Left renal cortex interstitium (tissue), 4 donors: Measurements from ENCODE around the gene C6. TPM values are rescaled to one million over a fixed set of nuclear protein-coding genes. Genes with fewer than 3 reads are reported as not detected.

Source experiments
- DNase-seq, 4 donors: peaks; one replicate each; pipeline ENCODE4 v3.0.0-alpha.2; 2013; ENCODE audit warnings: low read depth in 4 of 4, low spot score in 2 of 4, missing footprints in 1 of 4
- polyA plus RNA-seq, 4 donors: library from polyadenylated mRNA; unstranded; fragments of 120-200 nt; gene quantifications; one replicate each; pipeline ENCODE4 v1.2.1, GENCODE V29; 2013; ENCODE audit not compliant: insufficient read length in 4 of 4

C6 gene
- polyA plus RNA-seq, 4 donors, result 2.1 to 3.5 (median 2.6) TPM

DNA sequence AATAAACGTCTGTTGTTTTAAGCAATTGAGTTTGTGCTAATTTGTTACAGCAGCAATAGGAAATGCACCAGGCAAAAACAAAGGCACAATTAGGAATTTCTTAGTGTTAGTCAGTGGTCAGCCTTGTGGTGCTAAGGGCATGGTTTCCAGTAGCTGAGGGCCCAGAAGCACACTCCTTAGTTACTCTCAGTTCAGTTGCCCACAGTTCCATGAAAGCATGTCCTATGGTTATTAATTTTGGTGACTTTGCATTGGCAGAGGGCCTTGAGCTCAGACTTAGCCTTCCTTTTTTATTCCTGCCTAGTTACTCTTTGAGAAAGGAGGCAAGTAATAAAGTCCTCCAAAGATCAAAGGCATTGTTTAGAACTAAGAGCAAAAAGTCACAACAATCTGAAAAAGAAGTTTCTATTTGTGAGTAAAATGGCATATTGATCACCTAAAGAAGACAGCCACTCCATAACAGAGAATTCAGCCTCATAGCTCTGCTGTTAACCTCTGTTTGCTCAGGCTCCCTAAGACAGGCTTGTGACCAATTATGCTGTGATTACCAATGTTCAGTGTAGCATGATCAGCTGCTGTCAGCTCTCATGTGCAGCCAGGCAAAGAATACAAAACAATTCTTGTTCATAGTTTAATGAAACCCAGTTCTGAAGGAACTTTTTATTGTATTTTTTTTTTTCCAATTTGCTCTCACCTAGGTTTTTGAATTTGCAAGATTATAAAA is 85.2 kb downstream of the C6 start:
- no peak for DNase-seq

DNA sequence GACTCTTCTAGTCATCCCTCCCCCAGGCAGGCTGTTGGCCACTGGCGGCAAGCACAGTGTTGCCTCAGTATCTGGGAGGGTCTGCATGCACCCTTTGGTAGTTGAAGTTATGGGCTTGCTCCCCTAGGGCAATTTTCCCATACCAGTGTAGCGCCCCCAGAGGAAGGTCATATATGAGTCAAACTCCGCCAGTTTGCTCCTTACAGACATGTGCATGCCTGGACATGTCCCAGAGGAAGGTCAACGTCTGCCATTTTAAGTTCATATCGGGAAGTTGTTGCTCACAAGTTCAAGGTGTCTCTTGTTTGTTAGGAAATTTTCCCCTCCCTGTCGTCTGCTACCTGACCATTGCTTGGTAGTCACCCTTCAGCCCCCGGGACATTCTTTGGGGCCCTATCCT is 90.9 kb downstream of the C6 start:
- DNase-seq, result no peak

DNA sequence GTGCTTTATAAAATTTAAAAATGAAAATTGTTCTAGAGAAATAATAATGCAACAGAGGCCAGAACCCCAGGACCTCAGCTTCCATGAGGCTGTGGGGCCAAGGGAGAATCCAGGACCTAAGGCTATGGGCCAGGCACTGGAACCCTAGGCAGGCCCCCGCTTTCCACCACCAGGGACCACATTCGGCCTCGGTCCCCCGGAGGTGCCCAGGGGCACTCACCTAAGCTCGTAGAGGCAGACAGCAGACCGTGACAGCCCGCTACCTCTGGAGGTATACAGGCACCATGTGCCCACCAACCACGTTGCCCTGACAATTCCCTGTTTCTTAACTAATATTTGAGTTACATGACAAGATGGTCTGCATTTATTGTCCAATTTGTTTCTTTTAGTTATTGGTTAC is 92.7 kb downstream of the C6 start:
- no peak for DNase-seq

DNA sequence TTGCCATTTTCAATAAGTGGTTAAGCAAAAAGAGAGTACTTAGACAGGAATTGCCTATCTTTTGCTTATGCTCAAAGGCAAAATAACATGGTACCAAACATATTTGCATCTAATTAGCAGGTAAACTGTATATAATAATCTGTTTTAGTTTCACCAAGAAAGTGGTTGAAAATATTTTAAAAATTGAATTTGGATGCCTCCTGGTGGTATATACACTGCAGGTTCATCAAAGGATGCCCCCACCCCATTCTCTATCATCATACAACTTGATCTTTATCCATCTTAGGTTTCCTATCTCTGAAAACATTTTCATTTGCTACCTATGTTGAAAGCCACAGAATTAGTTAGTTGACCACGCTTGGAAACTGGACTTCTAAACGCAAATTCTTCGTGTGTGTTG is 95.2 kb downstream of the C6 start:
- no peak for DNase-seq

DNA sequence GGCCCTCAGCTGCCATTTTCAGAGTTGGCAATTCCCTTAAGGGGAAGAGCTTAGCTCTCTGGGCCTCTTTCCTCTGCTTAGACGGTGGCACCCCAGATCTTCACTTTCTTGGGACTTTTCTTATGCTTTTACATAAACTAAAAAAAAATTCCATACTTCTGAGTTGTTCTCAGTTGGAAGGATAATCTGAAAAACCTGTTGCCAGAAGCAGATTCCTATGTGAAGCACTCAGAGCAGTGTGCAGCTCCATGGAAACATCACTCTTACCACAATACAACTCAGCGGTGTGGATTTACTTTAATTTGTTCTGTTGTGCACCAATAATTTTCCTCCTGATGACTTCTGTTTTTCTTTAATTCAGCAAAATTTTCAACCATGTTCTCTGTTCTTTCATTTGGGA is 98.1 kb downstream of the C6 start:
- DNase-seq, result no peak

DNA sequence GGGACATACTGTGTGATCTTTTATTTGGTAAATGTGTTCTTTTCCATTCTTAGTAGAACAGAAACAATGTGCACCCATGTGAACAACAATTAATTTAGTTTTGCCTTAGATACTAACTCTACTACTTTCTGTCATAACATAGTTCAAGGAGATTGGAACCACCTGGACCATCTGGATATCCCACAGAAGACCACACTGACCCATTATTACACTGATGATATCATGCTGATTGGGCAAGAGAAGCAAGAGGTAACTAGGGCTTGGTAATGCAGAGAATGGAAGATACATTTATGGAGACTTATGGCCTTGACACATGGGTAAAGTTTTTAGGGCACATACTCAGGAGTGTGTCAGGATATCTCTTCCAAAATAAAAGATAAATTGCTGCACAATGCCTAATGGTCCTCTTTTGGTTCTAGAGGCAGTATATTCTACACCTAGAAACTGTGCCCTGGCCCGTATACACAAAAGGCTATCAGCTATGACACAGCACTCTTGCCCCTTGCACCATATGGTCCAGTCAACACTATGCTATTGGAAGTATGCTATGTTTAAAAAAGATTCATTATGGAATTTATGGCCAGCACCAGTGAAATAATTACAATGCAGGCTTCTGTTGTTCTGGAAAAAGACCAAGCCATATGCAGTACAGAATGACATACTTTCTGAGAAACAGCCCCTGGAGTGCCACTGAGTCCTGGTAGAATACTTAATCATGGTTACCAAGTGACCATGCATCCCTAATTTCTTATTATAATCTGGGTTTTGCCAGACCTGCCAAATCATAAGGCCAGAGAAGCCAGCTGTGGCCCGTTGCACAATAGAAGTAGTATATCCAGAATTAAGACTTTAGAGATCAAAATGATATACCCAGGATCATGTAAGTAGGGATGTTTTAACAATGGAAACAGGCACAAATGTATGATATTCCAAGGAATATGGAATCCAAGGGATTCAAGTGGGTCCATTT is 100.6 kb downstream of the C6 start:
- no peak for DNase-seq

DNA sequence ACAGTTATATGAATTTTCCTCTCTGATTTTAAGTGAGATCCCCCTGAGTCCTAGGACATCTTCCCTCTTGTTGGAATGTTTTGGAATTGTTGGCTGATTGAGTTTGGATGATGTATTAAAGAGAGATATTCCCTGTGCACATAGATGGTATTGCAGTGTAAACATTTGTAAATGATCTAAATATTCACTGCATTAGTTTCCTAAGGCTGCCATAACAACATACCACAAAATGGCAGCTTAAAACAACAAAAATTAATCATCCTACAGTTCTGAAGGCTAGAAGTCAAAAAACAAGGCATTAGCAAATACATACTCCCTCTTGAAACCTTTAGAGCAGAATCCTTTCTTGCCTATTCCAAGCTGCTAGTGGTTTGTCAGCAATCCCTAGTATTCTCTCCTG is 104.1 kb downstream of the C6 start:
- no peak for DNase-seq

DNA sequence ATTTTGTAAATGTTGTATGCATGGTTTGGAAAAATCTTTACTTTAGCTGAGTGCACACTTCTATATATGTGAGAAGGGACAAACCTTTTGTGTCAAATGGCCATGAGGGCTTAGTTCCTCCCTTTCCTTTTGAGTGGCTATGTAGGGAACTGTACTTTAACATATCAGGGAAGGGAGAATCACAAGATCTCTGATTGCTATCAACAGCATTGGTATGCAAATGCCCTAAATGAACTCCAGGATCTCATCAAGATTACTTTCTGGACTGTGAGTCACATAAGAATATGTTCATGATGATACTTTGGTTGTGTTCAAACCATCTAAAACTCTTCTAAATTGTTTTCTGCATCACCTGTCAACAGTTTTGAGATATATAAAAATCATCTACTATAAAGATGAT is 111.0 kb downstream of the C6 start:
- DNase-seq, result no peak

DNA sequence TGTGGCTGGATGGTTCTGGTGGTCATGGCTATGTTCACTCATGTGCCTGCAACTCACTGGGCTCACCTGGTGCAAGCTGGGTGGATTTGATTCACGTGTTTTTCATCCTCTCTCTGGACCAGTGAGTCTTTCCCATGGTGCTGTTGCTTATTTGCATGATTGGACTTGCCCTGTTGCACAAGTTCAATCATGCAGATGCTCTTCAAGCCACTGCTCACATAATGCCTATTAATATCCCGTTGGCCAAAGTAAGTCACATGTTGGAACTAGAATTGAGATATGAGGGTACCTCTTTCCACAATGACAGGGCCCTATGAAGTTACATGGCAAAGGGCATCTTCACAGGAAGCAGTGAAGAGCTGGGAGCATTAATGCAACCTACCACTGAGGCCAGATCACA is 115.7 kb downstream of the C6 start:
- DNase-seq, result no peak

DNA sequence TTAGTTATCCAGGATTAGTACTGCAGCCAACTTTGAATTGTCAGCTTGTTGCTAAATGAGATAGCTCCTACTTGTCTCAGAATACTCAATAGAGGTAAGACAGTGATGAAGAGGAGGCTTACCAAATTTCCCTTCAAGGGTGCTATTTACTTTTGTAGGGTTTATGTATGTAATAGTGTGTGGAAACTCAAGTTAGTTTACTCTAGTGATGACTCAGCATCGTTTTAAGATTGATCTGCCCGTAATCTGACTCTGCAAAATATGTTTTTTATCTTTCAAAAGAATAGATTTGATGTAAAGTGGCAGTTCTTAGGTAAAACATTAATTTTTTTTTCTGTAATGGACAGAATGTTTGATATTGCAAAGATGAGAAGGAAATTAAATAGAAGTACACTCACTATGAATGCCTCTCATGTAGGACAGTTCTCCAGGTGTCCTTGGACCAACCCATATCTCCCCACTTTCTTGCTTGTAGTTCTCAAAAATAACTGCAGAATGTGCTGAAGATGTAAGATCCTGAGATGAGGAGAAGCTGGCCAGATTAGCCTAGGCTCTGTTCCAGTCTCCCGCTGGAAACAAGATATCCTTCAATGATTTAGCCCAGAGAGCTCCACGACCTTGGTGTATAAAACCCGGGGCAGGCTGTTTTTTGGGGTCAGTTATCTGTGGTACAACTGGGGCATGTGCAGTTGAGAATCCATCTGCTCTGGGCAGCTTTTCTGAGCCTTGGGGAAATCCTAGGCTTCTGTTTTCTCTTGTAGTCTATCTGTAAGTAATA is 117.8 kb downstream of the C6 start:
- DNase-seq, result no peak

DNA sequence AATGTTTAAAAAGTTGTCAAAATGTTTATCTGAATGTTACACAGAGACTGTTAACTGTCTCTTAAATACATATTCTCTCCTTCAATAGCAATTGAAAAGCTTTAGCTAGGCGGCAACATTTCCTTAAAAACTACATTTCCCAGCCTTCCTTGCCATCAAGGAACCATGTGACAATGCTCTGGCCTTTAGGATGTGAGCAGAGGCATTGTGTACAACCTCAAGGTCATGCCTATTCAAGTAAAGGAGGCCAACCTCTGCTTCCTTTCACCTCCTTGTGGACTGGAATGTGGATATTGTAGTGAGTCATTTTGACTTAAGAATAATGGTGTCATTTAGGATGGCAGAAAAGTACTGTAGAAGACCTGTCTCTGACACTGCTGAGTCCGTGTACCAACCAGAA is 118.5 kb downstream of the C6 start:
- DNase-seq, result no peak

DNA sequence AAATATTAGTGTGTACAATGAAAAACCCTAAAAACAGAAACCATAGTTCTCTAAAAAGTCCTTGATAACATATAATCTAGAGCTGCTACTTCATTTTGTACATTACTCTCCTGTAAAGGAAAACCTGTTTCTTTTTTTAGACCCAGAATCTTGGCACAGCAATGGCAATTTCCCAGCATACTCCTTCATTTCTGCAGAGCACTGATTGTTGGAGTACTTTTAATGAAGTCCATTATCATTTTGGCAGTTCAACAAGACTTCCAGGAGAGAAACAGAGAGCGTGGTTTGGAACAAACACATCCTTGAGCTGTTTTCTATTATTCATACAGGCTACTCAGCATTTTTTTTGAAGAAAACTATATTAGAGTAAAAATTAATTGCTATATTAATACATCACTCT is 119.5 kb downstream of the C6 start:
- DNase-seq, result no peak

Other genes starting within 250 kb of the C6 start
- under 1 TPM in 3 of 4 donors, not detected in 1; 0.09 to 0.23 (median 0.13) TPM for gene MROH2B, start 142.2 kb downstream of the C6 start, polyA plus RNA-seq